Measurements from ENCODE around the gene ATP2B3.

The ATP2B3 gene

DNA sequence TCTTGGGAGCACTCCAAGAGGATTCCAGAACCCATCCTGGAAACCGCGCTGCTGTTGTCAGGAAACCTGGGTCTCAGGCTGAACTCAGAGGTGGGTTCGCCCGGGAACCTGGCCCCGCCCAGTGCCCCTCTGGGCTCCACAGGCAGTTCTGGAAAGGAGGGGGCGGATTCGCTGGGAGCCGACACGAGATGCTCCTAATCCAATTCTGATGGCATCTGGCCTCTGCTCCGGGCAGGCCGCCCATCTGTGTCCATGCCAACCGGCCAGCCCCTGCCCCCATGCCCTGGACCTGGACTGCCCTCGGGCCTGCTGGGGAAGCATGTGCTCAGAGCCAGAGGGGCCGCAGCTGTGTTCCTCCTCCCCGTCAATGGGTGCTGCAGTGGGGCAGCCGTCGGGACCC is 21.0 kb downstream of the ATP2B3 start:
- FAIRE-seq = no peak

DNA sequence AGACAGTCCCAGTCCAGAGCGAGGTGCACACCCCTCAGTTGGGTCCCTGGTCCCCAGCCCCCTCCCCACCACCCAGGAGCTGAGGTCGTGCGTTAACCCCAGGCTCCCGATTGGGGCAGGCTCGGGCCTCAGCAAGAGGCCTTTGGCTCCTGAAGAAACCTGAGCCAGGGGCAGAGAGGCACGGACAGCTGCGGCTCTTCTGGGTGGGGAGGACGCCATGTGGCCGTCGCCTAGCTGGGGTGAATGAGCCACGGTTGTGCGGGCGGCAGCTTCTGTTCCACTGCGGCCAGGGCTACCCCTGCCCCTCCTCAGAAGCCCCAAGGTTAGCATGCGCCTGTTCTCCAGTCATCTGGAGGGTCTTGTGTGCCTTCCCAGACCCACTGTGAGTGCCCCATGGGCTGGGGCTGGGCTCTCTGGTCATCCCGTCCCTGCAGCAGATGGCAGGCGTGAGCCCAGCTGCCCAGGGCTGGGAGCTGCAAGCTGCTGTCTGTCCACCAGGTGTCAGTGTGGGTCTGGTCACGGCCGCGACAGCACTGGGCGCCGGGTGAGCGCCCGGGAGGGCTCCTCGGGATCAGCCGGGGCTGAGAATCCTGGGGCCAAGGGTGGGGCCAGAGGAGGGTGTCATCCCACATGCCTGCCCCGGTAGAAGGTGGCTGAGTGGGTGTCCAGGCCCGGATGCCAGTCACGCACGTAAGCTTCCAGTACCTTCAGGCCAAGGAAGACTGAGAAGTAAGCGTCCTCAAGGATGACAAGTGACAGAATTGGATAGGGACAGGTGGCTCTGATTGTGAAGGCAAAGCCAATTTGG is 21.9 kb downstream of the ATP2B3 start:
- no peak for FAIRE-seq

DNA sequence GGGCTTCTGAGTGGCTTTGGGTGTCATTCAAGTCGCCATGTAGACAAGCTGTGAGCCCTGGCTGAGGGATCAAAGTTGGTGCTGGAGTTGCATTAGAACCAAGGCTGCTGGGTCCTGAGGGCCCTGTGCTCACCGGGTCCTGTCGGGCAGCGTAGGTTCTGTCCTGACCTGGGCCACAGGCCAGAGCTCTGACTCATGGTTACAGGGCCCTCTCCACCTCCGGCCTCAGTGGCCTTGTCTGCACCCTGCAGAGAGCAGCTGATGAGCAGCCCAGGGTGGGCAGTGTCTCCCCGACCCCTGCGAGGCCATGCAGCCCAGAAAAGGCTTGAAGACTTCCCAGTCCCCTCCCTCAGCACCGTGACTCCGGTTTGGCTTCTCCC is 22.5 kb downstream of the ATP2B3 start:
- FAIRE-seq = no peak

DNA sequence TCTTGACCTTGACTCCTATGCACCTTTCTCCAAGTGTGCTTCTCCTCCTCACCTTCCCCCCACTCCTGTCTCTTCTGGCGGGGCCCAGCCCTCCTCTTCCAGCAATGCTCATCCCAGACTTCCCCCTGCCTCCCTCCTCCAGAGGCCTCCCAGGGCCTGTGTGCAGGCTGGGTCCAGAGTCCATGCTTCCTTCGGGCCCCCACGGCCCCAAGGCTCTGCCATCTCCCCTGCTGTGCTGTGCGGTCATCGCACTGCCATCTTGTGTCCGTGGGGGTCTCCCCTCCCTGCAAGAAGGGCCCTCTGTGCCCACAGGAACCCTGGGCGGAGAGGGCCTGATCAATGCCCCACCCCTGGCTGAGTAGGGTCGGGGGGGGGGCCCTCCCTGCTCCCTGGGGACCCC is 27.3 kb downstream of the ATP2B3 start:
- FAIRE-seq = no peak

GRCh38 chrX:153546386-153546785 is 28.9 kb downstream of the ATP2B3 start:
- no peak for FAIRE-seq

DNA sequence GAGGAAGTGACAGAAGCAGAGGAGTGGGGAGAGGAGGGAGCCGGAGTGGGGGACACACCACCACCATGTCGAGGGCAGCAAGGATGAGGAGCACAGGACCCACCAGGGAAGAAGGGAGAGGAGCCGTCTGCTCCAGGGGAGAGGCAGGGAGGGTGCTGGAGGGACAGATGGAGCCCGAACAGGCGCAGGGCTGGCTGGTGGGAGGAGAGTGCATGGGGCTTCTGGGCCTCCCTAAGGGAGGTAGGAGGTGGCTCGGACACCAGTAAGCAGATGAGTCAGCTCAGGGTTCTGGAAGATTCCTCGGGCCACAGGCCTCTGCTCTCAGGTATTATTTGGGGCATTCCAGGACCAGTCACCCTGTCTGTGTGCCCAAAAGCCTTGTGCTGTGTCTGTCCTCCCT is 29.8 kb downstream of the ATP2B3 start:
- FAIRE-seq = no peak

GRCh38 chrX:153549231-153549630 is 31.8 kb downstream of the ATP2B3 start:
- FAIRE-seq = no peak

GRCh38 chrX:153549807-153550206 is 32.4 kb downstream of the ATP2B3 start:
- FAIRE-seq = no peak

GRCh38 chrX:153551135-153551534 is 33.7 kb downstream of the ATP2B3 start:
- FAIRE-seq = no peak

GRCh38 chrX:153554519-153555167 is 37.2 kb downstream of the ATP2B3 start:
- FAIRE-seq = no peak

GRCh38 chrX:153556767-153557166 is 39.3 kb downstream of the ATP2B3 start:
- FAIRE-seq = no peak

DNA sequence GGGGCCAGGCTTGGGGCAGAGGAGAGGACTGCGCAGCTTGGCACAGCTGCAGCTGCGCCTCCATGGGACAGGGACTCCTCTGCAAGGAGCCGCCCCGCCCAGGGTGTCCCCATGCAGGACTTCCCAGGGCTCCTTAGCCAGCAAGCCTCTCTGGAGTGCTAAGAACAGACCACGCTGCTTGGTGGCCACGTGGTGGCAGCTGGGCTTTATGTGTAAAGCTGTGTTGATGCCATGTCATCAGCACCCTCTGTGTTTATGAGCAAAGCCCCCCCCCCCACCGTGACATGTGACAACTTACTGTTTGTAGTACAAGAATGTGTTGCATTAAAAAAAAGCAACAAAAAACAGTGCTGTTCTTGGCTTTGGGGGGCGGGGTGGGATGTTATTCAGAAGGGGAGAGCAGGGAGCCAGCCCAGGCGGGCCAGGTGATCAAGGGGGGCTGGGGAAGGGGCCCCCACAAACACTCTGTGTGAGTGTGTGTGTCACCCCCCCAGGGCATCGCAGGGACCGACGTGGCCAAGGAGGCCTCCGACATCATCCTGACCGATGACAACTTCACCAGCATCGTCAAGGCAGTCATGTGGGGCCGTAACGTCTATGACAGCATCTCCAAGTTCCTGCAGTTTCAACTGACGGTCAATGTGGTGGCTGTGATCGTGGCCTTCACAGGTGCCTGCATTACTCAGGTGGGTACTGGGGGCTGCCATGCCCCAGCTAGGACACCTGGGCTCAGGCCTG is 40.3 kb downstream of the ATP2B3 start:
- no peak for FAIRE-seq

GRCh38 chrX:153560000-153560399 is 42.6 kb downstream of the ATP2B3 start:
- no peak for FAIRE-seq

- FAIRE-seq = no peak
Observed at GRCh38 chrX:153560466-153560865, 43.0 kb downstream of the ATP2B3 start.

GRCh38 chrX:153561337-153561736 is 43.9 kb downstream of the ATP2B3 start:
- no peak for FAIRE-seq

DNA sequence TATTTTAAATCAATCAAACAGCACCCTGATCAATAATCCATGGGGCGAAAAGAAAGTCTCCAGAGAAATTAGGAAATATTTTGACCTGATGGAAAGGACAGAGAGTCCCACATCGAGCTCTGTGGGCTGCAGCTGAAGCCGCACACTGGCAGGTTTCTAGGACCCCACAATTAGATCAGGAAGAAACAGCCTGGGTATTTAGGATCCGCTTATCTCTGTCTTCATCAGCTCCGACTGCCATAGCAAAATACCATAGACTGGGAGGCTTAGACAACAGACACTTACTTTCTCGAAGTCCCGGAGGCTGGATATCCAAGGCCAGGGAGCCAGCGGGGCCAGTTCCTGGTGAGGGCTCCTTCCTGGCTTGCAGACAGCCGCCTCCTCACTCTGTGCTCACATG is 45.1 kb downstream of the ATP2B3 start:
- FAIRE-seq = no peak

DNA sequence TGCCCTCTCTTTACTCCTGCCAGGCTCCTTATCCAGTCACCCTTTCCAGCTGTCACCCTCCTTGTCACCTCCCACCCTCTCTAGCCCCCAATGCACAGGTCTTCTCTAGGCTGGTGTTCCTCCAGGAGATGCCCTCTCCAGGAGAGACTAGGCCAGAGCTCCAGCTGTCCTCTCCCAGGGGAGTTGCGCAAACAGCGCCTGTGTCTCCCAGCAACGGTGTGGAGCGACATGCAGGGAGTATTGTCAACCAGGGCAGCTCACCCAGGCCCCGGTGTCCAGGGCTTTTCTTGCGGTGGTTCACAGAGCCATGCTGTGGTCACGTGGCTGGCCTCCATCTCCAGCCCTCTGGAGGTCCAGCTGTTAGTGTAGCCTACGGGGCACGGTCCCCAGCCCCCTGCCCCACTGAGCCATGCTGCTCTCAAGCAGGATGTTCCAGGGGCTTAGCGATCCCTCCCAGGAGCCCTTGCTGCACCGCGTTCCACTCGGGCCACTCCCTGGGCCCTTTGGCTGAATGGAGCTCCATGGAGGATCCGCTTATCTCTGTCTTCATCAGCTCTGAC is 46.7 kb downstream of the ATP2B3 start:
- no peak for FAIRE-seq

DNA sequence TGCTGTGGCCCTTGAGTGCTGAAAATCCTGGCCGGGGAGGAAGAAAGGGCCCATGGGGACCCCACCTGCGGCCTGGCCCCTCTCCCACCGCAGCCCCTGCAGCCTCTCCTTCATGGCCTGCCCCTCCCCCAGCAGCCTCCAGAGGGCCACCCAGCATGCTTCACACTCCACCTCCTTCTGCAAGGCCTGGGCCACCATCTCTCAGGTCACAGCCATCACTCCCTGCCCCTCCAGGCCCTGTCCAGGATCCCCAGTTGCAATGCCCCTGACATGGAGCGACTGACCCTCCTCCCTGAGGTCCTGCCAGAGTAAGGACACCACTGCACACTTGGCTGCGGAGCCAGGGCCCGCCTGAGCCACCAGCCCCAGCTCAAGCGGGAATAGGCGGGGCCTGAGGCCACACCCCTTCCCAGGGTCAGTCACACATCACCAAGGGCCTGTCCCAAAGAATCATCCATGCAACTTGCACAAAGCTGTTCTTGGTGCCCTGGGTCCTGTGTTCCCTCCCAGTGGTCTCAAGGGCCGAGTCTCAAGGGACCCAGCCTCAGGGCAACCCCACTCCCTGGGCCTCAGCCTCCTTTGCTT is 48.6 kb downstream of the ATP2B3 start:
- FAIRE-seq = no peak

DNA sequence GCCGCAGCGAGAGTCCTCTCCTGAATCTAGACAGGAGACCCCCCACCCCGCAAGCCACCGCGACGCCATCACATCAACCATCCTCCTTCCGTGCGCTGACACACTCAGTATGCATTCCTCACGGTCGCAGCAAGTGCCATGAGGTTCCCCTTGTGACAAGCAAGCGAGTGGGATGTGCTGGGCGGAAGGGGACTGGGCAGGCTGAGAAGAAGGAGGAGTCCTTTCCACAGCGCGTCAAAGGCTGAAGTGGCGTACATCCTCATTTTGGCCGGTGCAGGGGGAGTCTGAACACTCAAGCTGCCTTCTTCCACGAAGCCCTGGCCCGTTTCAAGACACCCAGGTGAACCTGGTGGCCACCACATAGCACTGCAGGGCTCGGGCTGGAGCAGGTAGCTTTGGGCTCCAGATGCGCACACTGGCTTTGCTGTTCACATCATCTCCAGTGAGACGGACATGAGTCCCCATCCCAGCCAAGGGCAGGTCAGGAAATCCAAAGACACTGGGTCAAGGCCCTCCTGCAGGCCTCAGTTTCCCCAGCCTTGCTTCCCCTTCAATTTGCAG is 51.1 kb downstream of the ATP2B3 start:
- FAIRE-seq = no peak

DNA sequence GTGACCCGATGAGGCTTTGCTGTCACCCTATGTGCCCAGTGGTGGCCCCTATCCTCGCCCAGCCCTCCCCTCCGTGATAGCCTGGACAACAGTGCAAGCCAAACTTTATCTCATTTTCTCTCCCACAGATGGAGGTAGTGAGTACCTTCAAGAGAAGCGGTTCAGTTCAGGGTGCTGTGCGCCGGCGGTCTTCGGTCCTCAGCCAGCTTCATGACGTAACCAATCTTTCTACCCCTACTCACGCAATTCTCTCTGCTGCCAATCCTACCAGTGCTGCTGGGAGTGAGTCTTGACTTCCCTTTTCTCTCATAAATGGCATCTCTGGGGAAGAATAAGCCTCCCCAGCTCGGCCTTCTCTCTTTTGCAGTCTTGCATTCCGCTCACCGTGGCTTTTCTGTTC is 52.0 kb downstream of the ATP2B3 start:
- FAIRE-seq = no peak

GRCh38 chrX:153571534-153571908 is 54.1 kb downstream of the ATP2B3 start:
- FAIRE-seq = no peak

DNA sequence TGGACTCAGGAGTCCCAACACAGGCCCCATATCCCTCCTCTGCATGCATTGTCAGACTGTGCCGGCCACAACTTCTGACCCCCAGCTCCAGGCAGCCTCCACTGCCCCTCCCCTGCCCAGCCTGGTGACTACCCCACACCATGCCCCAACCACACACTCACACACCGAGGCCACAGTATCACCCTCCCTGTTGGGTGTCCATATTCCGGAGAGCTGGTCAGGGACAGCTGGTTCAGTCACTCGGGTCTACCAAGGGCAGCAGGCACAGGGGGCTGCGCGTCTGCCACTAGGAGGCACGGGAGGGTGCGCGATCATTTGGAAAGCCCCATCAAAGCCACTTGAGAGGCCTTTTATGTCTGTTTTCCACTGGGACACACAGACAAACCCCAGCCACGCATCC is 55.2 kb downstream of the ATP2B3 start:
- no peak for FAIRE-seq

- FAIRE-seq = no peak
Observed at GRCh38 chrX:153573984-153574383, 56.5 kb downstream of the ATP2B3 start.

Measured in endometrium (tissue), 2 donors.